GM12875 (cell line): Measurements from ENCODE around the gene NR2C2.

Experiments used
- H3K4me3 ChIP-seq: one replicate; pipeline ENCODE4 v1.5.1; 2011; ENCODE audit warnings: low read depth, low read length, control low read depth
- CTCF ChIP-seq: IDR thresholded peaks from 2 replicates; pipeline ENCODE4 v1.5.1; 2011; ENCODE audit warnings: low read depth, mild to moderate bottlenecking, control low read depth, inconsistent platforms, low read length, moderate library complexity, borderline replicate concordance; ENCODE audit not compliant: insufficient read depth

Gene NR2C2

DNA sequence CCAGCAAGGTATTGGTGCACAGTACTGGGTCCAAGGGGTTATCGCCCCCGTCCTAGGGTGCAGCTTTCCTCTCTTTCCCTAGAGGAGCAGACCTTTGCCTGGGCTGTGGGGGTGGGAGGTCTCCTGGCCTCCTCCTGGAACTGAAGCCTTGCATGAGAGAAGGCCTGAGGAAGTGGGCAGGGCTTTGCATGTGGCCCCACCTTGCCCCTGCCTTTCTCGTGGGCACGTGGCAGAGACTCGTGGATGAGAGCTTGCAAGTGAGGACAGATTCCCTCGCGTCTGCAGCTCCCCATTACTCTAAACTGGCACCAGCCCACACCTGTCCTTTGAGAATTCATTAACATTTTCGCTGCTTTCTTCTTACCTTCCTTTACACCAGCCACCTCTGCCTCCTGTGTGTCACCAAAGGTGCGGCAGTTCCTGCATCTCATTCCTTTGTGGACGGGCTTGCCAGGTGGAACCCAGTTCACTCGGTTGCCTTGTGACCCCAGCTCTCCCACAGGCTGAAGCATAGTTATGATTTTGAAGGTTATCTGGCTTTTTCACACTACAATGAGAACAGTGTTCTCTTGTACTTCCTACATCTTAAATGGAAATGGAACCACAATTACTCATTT, 40.9 kb upstream of the NR2C2 start:
- H3K4me3 ChIP-seq: no peak overlapping the region
- no peak for TF ChIP-seq CTCF

GRCh38 chr3:14907043-14907966, 40.1 kb upstream of the NR2C2 start:
- TF ChIP-seq CTCF: no peak
- no peak overlapping the region for H3K4me3 ChIP-seq

DNA sequence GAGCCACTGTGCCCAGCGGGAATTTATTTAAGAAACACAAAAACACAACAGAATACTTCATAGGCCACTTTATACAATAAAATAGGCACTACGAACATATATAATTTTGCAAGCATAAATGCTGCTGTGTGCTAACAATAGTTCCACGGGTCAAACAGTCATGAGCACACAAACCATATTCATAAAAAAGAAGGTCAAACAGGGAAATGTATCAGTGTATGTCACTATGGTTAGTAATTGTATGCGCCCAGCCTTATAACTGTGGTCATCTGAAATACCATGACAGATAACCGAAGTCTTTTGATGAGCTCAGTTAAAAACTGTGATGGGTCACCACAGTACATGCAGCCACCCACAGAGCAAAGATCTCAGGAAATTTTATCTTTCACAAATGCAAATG, 38.1 kb upstream of the NR2C2 start:
- no peak overlapping the region for H3K4me3 ChIP-seq
- no peak for TF ChIP-seq CTCF

DNA sequence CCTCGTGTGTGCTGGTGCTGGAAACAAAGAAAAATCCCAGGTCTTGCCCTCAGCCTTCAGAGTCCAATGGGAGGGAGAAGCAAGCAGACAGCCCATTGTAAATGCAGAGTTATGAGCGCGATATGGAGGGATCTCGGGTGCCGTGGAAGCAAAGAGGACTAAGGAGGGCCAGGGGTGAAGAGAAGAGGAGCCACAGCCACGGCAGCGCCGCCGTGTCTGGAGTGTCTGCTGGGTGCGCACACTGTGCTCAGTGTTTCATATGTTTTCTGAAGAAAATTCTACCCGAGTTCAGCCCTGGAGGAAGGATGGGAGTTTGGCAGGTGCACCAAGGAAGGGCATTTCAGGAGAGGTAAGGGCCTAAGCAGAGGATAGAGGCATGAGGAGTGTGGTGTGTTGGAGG, 35.7 kb upstream of the NR2C2 start:
- no peak for TF ChIP-seq CTCF
- no peak overlapping the region for H3K4me3 ChIP-seq

DNA sequence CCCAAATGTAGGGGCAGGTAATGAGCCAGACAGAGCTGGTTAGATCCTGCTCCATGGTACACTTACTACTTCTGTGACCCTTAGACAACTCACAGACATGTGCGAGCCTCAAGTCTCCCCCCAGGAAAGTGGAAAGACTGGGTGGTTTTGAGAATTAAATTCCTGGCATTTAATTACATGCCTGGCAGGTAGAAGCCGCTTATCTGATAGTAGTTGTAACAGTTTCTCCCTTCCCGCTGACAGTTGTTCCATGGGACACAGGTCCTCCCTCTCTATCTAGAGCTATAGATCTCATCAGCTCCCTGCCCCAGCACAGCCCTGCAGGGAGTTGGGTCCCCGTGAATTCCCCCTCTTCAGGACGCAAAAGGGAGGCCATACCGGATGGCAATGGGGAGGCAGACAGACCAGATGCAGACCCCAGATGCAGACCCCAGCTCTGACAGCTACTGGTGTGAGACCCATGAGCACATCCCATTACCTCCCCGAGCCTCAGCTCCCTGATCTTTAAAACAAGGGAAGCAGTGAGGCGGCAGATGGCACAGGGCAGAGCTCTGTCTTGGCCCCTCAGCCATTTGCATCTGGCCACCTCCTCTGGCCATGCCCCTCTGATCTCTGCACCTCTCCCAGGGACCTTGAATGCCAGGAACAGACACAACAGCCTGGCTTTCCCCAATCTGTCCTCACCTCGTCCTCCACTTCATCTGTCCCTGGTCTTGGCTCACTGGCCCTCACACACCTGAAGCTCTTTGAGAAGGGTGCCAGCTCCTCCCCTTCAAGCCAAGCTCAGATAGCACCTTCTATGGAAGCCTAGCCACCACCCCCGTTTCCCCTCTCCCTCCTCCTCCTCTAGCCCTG, 34.1 kb upstream of the NR2C2 start:
- TF ChIP-seq CTCF: no peak
- no peak overlapping the region for H3K4me3 ChIP-seq

DNA sequence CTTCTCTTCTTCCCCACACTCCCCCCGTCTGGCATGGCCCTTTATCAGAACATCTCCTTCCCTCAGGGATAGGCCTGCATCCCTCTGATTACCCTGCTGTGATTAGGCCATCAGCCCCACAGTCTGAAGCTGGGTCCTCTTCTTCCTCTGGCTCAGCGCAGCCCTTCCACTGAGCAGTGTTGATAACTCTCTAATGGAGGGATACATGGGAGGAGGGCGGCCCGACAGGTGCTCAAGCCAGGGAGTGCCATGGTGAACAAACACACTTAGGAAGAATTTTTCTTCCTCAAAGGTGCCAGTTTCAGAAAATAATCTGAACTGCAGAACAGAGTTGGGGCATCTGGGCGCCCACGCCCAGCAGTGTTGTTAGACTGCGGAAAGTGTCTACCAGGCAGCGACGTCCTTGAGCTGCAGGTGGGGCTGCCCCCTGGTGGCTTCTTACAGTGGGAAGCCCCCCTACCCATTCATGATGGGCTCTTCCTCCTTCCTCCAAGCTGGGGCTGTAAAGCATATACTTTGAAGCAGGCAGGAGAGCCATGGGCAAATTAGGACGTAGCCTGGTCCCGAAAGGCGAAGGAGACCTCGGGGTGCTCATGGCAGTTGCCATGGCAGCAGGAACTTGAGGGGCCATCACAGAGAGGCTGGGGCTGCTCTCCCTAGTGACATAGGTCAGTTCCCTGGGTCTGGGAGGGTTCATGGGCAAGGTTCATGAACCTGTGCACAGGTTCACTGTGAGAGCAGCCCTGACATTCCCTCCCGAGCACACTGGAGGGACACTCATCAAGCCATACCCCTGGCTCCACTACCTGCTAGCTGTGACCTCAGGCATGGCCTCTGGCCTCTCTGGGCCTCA, 33.2 kb upstream of the NR2C2 start:
- no peak overlapping the region for H3K4me3 ChIP-seq
- no peak for TF ChIP-seq CTCF
